GM23338 (cell line): Measurements from ENCODE around the gene EARS2. TPM values are rescaled to one million over a fixed set of nuclear protein-coding genes. Genes with fewer than 3 reads are reported as not detected.

Experiments used
- ATAC-seq: fragments of 200-7000 bp; cut with Tn5 transposase; 3 replicates; pipeline ENCODE4 v1.9.1; 2020
- DNase-seq: peaks from one replicate; pipeline ENCODE4 v3.0.0-alpha.2; 2015; ENCODE audit warnings: low spot score
- H2AFZ ChIP-seq: fragments of 200-600 bp; sonication (generic); 2 replicates; pipeline ENCODE4 v1.8.0; 2016; ENCODE audit warnings: antibody characterized with exemption, mild to moderate bottlenecking, moderate library complexity
- H3F3A ChIP-seq: fragments of 200-600 bp; sonication (generic); replicated peaks from 2 replicates; pipeline ENCODE4 v1.8.0; 2017; ENCODE audit warnings: antibody characterized with exemption, mixed run types, low read depth
- H3K27ac ChIP-seq: fragments of 200-600 bp; sonication (generic); 2 replicates; pipeline ENCODE4 v1.6.1; 2016; ENCODE audit warnings: low read depth
- H3K27me3 ChIP-seq: fragments of 200-600 bp; sonication (generic); 2 replicates; pipeline ENCODE4 v1.8.0; 2016; ENCODE audit warnings: mild to moderate bottlenecking, mixed run types, moderate library complexity; ENCODE audit not compliant: insufficient read depth
- H3K36me3 ChIP-seq: fragments of 200-600 bp; sonication (generic); 2 replicates; pipeline ENCODE4 v1.8.0; 2016; ENCODE audit warnings: mild to moderate bottlenecking; ENCODE audit not compliant: insufficient read depth
- H3K4me1 ChIP-seq: fragments of 200-600 bp; sonication (generic); 2 replicates; pipeline ENCODE4 v1.8.0; 2016; ENCODE audit warnings: mild to moderate bottlenecking, moderate library complexity; ENCODE audit not compliant: insufficient read depth
- H3K4me2 ChIP-seq: fragments of 200-600 bp; sonication (generic); 2 replicates; pipeline ENCODE4 v1.7.1; 2017; ENCODE audit warnings: mixed run types
- H3K4me3 ChIP-seq: fragments of 200-600 bp; sonication (generic); 2 replicates; pipeline ENCODE4 v1.6.1; 2016; ENCODE audit warnings: mixed run types
- H3K79me2 ChIP-seq: fragments of 200-600 bp; sonication (generic); replicated peaks from 2 replicates; pipeline ENCODE4 v1.8.0; 2017; ENCODE audit warnings: mild to moderate bottlenecking; ENCODE audit not compliant: insufficient read depth
- H3K9me2 ChIP-seq: fragments of 200-600 bp; sonication (generic); 2 replicates; pipeline ENCODE4 v1.8.0; 2017; ENCODE audit not compliant: insufficient read depth
- H4K20me1 ChIP-seq: fragments of 200-600 bp; sonication (generic); replicated peaks from 2 replicates; pipeline ENCODE4 v1.8.0; 2017; ENCODE audit warnings: mild to moderate bottlenecking; ENCODE audit not compliant: insufficient read depth
- H3K27ac Mint-ChIP-seq: 2 replicates; pipeline ENCODE4 v1.8.0; 2020; ENCODE audit warnings: inconsistent platforms, mild to moderate bottlenecking, moderate library complexity, mixed read lengths
- H3K27me3 Mint-ChIP-seq: 3 replicates; pipeline ENCODE4 v1.8.0; 2022; ENCODE audit warnings: low read depth, mild to moderate bottlenecking, moderate library complexity, mixed read lengths, inconsistent platforms; ENCODE audit not compliant: insufficient read depth, poor library complexity
- H3K36me3 Mint-ChIP-seq: 3 replicates; pipeline ENCODE4 v1.8.0; 2021; ENCODE audit warnings: low read depth, mild to moderate bottlenecking, inconsistent platforms, moderate library complexity, mixed read lengths
- H3K4me1 Mint-ChIP-seq: 3 replicates; pipeline ENCODE4 v1.8.0; 2020; ENCODE audit warnings: mild to moderate bottlenecking, inconsistent platforms, mixed read lengths
- H3K4me3 Mint-ChIP-seq: 3 replicates; pipeline ENCODE4 v1.8.0; 2021; ENCODE audit warnings: moderate library complexity, mild to moderate bottlenecking, inconsistent platforms, mixed read lengths
- H3K9me3 Mint-ChIP-seq: 3 replicates; pipeline ENCODE4 v1.8.0; 2020; ENCODE audit warnings: moderate library complexity, mild to moderate bottlenecking, inconsistent platforms, mixed read lengths
- CREB1 ChIP-seq: fragments of 250-450 bp; sonication (Bioruptor Pico); IDR thresholded peaks from 2 replicates; pipeline ENCODE4 v1.5.0; 2020; ENCODE audit warnings: low read depth, mild to moderate bottlenecking, moderate library complexity
- EZH2 ChIP-seq: fragments of 200-600 bp; sonication (generic); IDR thresholded peaks from one replicate; pipeline ENCODE4 v1.8.0; 2017; ENCODE audit warnings: antibody characterized with exemption, mild to moderate bottlenecking, low read depth; ENCODE audit not compliant: unreplicated experiment
- EZH2phosphoT487 ChIP-seq: fragments of 200-600 bp; sonication (generic); IDR thresholded peaks from one replicate; pipeline ENCODE4 v1.8.1; 2018; ENCODE audit warnings: antibody characterized with exemption; ENCODE audit not compliant: unreplicated experiment
- JUNB ChIP-seq: IDR thresholded peaks from one replicate; pipeline ENCODE4 v1.6.1; 2016; ENCODE audit warnings: antibody characterized with exemption; ENCODE audit not compliant: unreplicated experiment
- NANOG ChIP-seq: IDR thresholded peaks from 2 replicates; pipeline ENCODE4 v1.6.1; 2016; ENCODE audit warnings: antibody characterized with exemption, borderline replicate concordance
- POLR2AphosphoS5 ChIP-seq: IDR thresholded peaks from 2 replicates; pipeline ENCODE4 v1.6.1; 2016; ENCODE audit warnings: antibody characterized with exemption, low read depth
- STAT1 ChIP-seq: IDR thresholded peaks from one replicate; pipeline ENCODE4 v1.6.1; 2016; ENCODE audit warnings: antibody characterized with exemption; ENCODE audit not compliant: unreplicated experiment
- ZNF114 ChIP-seq: fragments of 250-450 bp; sonication (Bioruptor Pico); IDR thresholded peaks from 2 replicates; pipeline ENCODE4 v1.5.0; 2020; ENCODE audit warnings: mild to moderate bottlenecking, moderate library complexity
- ZNF331 ChIP-seq: fragments of 250-450 bp; sonication (Bioruptor Pico); IDR thresholded peaks from 2 replicates; pipeline ENCODE4 v1.5.0; 2020; ENCODE audit warnings: low read depth, mild to moderate bottlenecking, moderate library complexity
- polyA plus RNA-seq: library from polyadenylated mRNA; unstranded; fragments of >200 nt; fragmentation: Nextera tagmentation; extraction: Ambion mirVana; gene quantifications from 2 replicates; pipeline ENCODE4 v1.2.1, GENCODE V29; 2016
- total RNA-seq: library from RNA; depleted of rRNA; stranded (reverse); fragments of >200 nt; shearing (Covaris generic); gene quantifications from 2 replicates; pipeline ENCODE4 v1.2.3, GENCODE V29; 2014
- TF ChIP-seq, protein P1 (sequence below): fragments of 250-450 bp; sonication (Bioruptor Pico); IDR thresholded peaks from 2 replicates; pipeline ENCODE4 v1.5.0; 2020; ENCODE audit warnings: mild to moderate bottlenecking, moderate library complexity
- TF ChIP-seq, protein P2 (sequence below): IDR thresholded peaks from 2 replicates; pipeline ENCODE4 v1.6.1; 2016; ENCODE audit warnings: antibody characterized with exemption
- TF ChIP-seq, protein P3 (sequence below), 2 experiments: fragments of 200-600 bp in 1 of 2; sonication (generic) in 1 of 2; conservative IDR thresholded peaks; 2 replicates each; pipeline versions ENCODE4 v1.5.1 to v1.6.1; 2016 to 2017; ENCODE audit warnings: antibody characterized with exemption in 2 of 2, low read depth in 2 of 2, mild to moderate bottlenecking in 2 of 2, moderate library complexity in 1 of 2
- TF ChIP-seq, protein P4 (sequence below): IDR thresholded peaks from one replicate; pipeline ENCODE4 v1.6.1; 2018; ENCODE audit warnings: antibody characterized with exemption; ENCODE audit not compliant: unreplicated experiment

EARS2 gene
- total and polyA plus RNA-seq, 2 experiments from 2014 or later, result 22.6 to 89.1 TPM

DNA sequence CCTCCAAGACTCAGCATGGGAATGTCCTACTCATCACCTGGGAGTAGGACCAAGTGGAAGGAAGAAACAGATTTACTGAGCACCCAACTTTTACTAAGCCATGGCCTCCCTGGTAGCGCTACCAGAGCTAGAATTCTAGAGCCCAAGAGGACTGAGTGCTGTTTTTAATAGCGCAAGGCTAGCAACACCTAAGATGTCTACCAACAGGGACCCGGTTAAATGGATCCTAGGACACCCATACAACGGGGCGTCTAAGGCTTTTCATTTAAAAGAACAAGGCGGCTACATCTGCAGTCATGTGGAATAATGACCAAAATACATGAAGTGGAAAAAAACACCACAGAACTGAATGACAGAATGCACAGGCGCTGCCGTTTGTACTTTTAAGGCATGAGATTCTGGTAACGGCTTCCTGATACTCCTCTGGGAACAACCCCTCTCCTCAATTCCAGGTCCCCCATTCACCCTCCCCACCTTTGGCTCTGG lies 51.9 kb downstream of the EARS2 start:
- Mint-ChIP-seq H3K4me1 (peaks cover 55% of the 10 kb centered on the region), H3K27me3 (peaks cover 5% of the 10 kb centered on the region), H3K4me3 (no peak overlapping the region), H3K9me3 (no peaks in the 10 kb centered on the region; the same call in 2 of the 3 replicates), H3K36me3 (peaks cover 11% of the 10 kb centered on the region), H3K27ac (peak overlapping the region; percentile 47; the same call in 1 of the 2 replicates)
- Histone ChIP-seq H3K36me3 (no peaks in the 10 kb centered on the region), H3K9me2 (no peaks in the 10 kb centered on the region), H3K27ac (no peak overlapping the region), H3F3A (no peaks in the 10 kb centered on the region), H4K20me1 (peaks cover 81% of the 10 kb centered on the region), H3K79me2 (peaks cover 96% of the 10 kb centered on the region), H3K4me1 (peaks cover 43% of the 10 kb centered on the region), H3K27me3 (no peaks in the 10 kb centered on the region), H2AFZ (no peak overlapping the region), H3K4me2 (no peak overlapping the region), H3K4me3 (no peak overlapping the region)
- ATAC-seq, result no peak
- TF ChIP-seq ZNF114 (CRISPR knock-in tag) (no peak), ZNF331 (CRISPR knock-in tag) (no peak), JUNB (no peak), STAT1 (no peak), EZH2phosphoT487 (no peak), EZH2 (no peak), NANOG (no peak), CREB1 (CRISPR knock-in tag) (no peak), POLR2AphosphoS5 (no peak)
- TF ChIP-seq, protein P1, sequence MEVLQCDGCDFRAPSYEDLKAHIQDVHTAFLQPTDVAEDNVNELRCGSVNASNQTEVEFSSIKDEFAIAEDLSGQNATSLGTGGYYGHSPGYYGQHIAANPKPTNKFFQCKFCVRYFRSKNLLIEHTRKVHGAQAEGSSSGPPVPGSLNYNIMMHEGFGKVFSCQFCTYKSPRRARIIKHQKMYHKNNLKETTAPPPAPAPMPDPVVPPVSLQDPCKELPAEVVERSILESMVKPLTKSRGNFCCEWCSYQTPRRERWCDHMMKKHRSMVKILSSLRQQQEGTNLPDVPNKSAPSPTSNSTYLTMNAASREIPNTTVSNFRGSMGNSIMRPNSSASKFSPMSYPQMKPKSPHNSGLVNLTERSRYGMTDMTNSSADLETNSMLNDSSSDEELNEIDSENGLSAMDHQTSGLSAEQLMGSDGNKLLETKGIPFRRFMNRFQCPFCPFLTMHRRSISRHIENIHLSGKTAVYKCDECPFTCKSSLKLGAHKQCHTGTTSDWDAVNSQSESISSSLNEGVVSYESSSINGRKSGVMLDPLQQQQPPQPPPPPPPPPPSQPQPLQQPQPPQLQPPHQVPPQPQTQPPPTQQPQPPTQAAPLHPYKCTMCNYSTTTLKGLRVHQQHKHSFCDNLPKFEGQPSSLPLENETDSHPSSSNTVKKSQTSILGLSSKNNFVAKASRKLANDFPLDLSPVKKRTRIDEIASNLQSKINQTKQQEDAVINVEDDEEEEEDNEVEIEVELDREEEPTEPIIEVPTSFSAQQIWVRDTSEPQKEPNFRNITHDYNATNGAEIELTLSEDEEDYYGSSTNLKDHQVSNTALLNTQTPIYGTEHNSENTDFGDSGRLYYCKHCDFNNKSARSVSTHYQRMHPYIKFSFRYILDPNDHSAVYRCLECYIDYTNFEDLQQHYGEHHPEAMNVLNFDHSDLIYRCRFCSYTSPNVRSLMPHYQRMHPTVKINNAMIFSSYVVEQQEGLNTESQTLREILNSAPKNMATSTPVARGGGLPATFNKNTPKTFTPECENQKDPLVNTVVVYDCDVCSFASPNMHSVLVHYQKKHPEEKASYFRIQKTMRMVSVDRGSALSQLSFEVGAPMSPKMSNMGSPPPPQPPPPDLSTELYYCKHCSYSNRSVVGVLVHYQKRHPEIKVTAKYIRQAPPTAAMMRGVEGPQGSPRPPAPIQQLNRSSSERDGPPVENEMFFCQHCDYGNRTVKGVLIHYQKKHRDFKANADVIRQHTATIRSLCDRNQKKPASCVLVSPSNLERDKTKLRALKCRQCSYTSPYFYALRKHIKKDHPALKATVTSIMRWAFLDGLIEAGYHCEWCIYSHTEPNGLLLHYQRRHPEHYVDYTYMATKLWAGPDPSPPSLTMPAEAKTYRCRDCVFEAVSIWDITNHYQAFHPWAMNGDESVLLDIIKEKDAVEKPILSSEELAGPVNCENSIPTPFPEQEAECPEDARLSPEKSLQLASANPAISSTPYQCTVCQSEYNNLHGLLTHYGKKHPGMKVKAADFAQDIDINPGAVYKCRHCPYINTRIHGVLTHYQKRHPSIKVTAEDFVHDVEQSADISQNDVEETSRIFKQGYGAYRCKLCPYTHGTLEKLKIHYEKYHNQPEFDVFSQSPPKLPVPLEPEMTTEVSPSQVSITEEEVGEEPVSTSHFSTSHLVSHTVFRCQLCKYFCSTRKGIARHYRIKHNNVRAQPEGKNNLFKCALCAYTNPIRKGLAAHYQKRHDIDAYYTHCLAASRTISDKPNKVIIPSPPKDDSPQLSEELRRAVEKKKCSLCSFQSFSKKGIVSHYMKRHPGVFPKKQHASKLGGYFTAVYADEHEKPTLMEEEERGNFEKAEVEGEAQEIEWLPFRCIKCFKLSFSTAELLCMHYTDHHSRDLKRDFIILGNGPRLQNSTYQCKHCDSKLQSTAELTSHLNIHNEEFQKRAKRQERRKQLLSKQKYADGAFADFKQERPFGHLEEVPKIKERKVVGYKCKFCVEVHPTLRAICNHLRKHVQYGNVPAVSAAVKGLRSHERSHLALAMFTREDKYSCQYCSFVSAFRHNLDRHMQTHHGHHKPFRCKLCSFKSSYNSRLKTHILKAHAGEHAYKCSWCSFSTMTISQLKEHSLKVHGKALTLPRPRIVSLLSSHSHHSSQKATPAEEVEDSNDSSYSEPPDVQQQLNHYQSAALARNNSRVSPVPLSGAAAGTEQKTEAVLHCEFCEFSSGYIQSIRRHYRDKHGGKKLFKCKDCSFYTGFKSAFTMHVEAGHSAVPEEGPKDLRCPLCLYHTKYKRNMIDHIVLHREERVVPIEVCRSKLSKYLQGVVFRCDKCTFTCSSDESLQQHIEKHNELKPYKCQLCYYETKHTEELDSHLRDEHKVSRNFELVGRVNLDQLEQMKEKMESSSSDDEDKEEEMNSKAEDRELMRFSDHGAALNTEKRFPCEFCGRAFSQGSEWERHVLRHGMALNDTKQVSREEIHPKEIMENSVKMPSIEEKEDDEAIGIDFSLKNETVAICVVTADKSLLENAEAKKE, result no peak
- TF ChIP-seq, protein P2, sequence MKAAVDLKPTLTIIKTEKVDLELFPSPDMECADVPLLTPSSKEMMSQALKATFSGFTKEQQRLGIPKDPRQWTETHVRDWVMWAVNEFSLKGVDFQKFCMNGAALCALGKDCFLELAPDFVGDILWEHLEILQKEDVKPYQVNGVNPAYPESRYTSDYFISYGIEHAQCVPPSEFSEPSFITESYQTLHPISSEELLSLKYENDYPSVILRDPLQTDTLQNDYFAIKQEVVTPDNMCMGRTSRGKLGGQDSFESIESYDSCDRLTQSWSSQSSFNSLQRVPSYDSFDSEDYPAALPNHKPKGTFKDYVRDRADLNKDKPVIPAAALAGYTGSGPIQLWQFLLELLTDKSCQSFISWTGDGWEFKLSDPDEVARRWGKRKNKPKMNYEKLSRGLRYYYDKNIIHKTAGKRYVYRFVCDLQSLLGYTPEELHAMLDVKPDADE, result no peak
- TF ChIP-seq, protein P3, sequence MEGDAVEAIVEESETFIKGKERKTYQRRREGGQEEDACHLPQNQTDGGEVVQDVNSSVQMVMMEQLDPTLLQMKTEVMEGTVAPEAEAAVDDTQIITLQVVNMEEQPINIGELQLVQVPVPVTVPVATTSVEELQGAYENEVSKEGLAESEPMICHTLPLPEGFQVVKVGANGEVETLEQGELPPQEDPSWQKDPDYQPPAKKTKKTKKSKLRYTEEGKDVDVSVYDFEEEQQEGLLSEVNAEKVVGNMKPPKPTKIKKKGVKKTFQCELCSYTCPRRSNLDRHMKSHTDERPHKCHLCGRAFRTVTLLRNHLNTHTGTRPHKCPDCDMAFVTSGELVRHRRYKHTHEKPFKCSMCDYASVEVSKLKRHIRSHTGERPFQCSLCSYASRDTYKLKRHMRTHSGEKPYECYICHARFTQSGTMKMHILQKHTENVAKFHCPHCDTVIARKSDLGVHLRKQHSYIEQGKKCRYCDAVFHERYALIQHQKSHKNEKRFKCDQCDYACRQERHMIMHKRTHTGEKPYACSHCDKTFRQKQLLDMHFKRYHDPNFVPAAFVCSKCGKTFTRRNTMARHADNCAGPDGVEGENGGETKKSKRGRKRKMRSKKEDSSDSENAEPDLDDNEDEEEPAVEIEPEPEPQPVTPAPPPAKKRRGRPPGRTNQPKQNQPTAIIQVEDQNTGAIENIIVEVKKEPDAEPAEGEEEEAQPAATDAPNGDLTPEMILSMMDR (conservative IDR thresholded peaks at IDR 0.05; ENCODE audit: low read depth in 2 of 2), result no peak
- TF ChIP-seq, protein P4, sequence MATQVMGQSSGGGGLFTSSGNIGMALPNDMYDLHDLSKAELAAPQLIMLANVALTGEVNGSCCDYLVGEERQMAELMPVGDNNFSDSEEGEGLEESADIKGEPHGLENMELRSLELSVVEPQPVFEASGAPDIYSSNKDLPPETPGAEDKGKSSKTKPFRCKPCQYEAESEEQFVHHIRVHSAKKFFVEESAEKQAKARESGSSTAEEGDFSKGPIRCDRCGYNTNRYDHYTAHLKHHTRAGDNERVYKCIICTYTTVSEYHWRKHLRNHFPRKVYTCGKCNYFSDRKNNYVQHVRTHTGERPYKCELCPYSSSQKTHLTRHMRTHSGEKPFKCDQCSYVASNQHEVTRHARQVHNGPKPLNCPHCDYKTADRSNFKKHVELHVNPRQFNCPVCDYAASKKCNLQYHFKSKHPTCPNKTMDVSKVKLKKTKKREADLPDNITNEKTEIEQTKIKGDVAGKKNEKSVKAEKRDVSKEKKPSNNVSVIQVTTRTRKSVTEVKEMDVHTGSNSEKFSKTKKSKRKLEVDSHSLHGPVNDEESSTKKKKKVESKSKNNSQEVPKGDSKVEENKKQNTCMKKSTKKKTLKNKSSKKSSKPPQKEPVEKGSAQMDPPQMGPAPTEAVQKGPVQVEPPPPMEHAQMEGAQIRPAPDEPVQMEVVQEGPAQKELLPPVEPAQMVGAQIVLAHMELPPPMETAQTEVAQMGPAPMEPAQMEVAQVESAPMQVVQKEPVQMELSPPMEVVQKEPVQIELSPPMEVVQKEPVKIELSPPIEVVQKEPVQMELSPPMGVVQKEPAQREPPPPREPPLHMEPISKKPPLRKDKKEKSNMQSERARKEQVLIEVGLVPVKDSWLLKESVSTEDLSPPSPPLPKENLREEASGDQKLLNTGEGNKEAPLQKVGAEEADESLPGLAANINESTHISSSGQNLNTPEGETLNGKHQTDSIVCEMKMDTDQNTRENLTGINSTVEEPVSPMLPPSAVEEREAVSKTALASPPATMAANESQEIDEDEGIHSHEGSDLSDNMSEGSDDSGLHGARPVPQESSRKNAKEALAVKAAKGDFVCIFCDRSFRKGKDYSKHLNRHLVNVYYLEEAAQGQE, result no peak
- DNase-seq, result no peak
